GM12864 (cell line): Measurements from ENCODE around the gene PGM5.

ENCODE experiments used
- DNase-seq: peaks from one replicate; pipeline ENCODE4 v3.0.0-alpha.2; 2011; ENCODE audit warnings: low read depth
- H3K4me3 ChIP-seq: 2 replicates; pipeline ENCODE4 v1.5.1; 2011; ENCODE audit warnings: mild to moderate bottlenecking, low read depth, low read length, control low read depth
- CTCF ChIP-seq: IDR thresholded peaks from 2 replicates; pipeline ENCODE4 v1.5.1; 2011; ENCODE audit warnings: low read depth, mild to moderate bottlenecking, moderate library complexity, low read length, control low read depth, inconsistent platforms; ENCODE audit errors: missing control alignments

Gene PGM5

GRCh38 chr9:68506551-68506950 is 150.1 kb downstream of the PGM5 start:
- no peak for TF ChIP-seq CTCF

GRCh38 chr9:68507130-68507805 is 150.9 kb downstream of the PGM5 start:
- TF ChIP-seq CTCF, result peak; percentile 57
- H3K4me3 ChIP-seq, result no peak overlapping the region
- DNase-seq, result no peak

More at GRCh38 chr9:68506551-68506950, 150.1 kb downstream of the PGM5 start:
- H3K4me3 ChIP-seq, result no peak overlapping the region
- no peak for DNase-seq

- no peak for DNase-seq
- no peak overlapping the region for H3K4me3 ChIP-seq
- no peak for TF ChIP-seq CTCF
These were observed 151.4 kb downstream of the PGM5 start for GRCh38 chr9:68507806-68508145.

GRCh38 chr9:68508547-68508946 is 152.1 kb downstream of the PGM5 start:
- no peak overlapping the region for H3K4me3 ChIP-seq
- no peak for DNase-seq
- no peak for TF ChIP-seq CTCF

- H3K4me3 ChIP-seq, result no peak overlapping the region
- TF ChIP-seq CTCF, result no peak
- DNase-seq, result no peak
These were observed 153.3 kb downstream of the PGM5 start for GRCh38 chr9:68509689-68510088.

- TF ChIP-seq CTCF, result no peak
- no peak overlapping the region for H3K4me3 ChIP-seq
- DNase-seq, result no peak
These were observed 157.0 kb downstream of the PGM5 start for GRCh38 chr9:68513385-68513784.

GRCh38 chr9:68513981-68514380 is 157.6 kb downstream of the PGM5 start:
- H3K4me3 ChIP-seq, result no peak overlapping the region
- TF ChIP-seq CTCF, result no peak
- DNase-seq, result no peak
